SJSA1 (cell line): ENCODE data around the gene LIMK1. TPM values are rescaled to one million over a fixed set of nuclear protein-coding genes. Genes with fewer than 3 reads are reported as not detected.

Experiments
- DNase-seq, 2 experiments: peaks; one replicate each; pipeline ENCODE4 v3.0.0-alpha.2; 2015 to 2020; ENCODE audit warnings: low spot score in 2 of 2, low read depth in 1 of 2
- H3K27ac ChIP-seq: fragments of 250-450 bp; sonication (Bioruptor Pico); 2 replicates; pipeline ENCODE4 v1.5.1; 2020; ENCODE audit warnings: mild to moderate bottlenecking, moderate library complexity
- H3K27me3 ChIP-seq: fragments of 250-450 bp; sonication (Bioruptor Pico); replicated peaks from 2 replicates; pipeline ENCODE4 v1.5.1; 2020; ENCODE audit warnings: mild to moderate bottlenecking, moderate library complexity
- H3K36me3 ChIP-seq: fragments of 250-450 bp; sonication (Bioruptor Pico); 2 replicates; pipeline ENCODE4 v1.5.1; 2020; ENCODE audit warnings: mild to moderate bottlenecking
- H3K4me1 ChIP-seq: fragments of 250-450 bp; sonication (Bioruptor Pico); replicated peaks from 2 replicates; pipeline ENCODE4 v1.6.1; 2021; ENCODE audit warnings: mild to moderate bottlenecking
- H3K4me3 ChIP-seq: fragments of 250-450 bp; sonication (Bioruptor Pico); 2 replicates; pipeline ENCODE4 v1.5.1; 2020; ENCODE audit warnings: mild to moderate bottlenecking
- H3K9me3 ChIP-seq: fragments of 250-450 bp; sonication (Bioruptor Pico); replicated peaks from 2 replicates; pipeline ENCODE4 v1.5.1; 2020; ENCODE audit warnings: mild to moderate bottlenecking
- total RNA-seq: library from RNA; depleted of rRNA; stranded (reverse); fragments of >200 nt; shearing (Covaris generic); gene quantifications from 2 replicates; pipeline ENCODE4 v1.2.3, GENCODE V29; 2014

LIMK1 gene
- total RNA-seq, 1 experiment from 2014 or later = 38.1 TPM

- no peaks in the 10 kb centered on the region for H3K36me3 ChIP-seq
- H3K27me3 ChIP-seq = no peaks in the 10 kb centered on the region
- H3K27ac ChIP-seq = peak overlapping the region; percentile 91
- peak; percentile 78 to 91 for DNase-seq
- H3K4me3 ChIP-seq = peak overlapping the region; percentile 26
- H3K9me3 ChIP-seq = no peaks in the 10 kb centered on the region
- peaks cover 11% of the 10 kb centered on the region for H3K4me1 ChIP-seq
These were observed 21.6 kb upstream of the LIMK1 start for GRCh38 chr7:74061840-74062539.

- no peaks in the 10 kb centered on the region for H3K36me3 ChIP-seq
- no peak for DNase-seq
- H3K27ac ChIP-seq = no peak overlapping the region
- peaks cover 11% of the 10 kb centered on the region for H3K4me1 ChIP-seq
- H3K4me3 ChIP-seq = no peak overlapping the region
- H3K27me3 ChIP-seq = no peaks in the 10 kb centered on the region
- no peaks in the 10 kb centered on the region for H3K9me3 ChIP-seq
These were observed 20.4 kb upstream of the LIMK1 start for GRCh38 chr7:74063223-74063641.

- Histone ChIP-seq H3K27ac (no peak overlapping the region), H3K4me1 (peaks cover 11% of the 10 kb centered on the region), H3K4me3 (no peak overlapping the region), H3K27me3 (no peaks in the 10 kb centered on the region), H3K36me3 (no peaks in the 10 kb centered on the region), H3K9me3 (no peaks in the 10 kb centered on the region)
- no peak for DNase-seq
These were observed 20.0 kb upstream of the LIMK1 start for GRCh38 chr7:74063646-74064045.

- Histone ChIP-seq H3K36me3 (no peaks in the 10 kb centered on the region), H3K27ac (no peak overlapping the region), H3K4me1 (peaks cover 11% of the 10 kb centered on the region), H3K27me3 (no peaks in the 10 kb centered on the region), H3K9me3 (no peaks in the 10 kb centered on the region), H3K4me3 (no peak overlapping the region)
- DNase-seq = no peak
These were observed 18.9 kb upstream of the LIMK1 start for GRCh38 chr7:74064696-74065095.

- no peaks in the 10 kb centered on the region for H3K36me3 ChIP-seq
- no peaks in the 10 kb centered on the region for H3K27me3 ChIP-seq
- no peak overlapping the region for H3K27ac ChIP-seq
- peaks cover 10% of the 10 kb centered on the region for H3K4me1 ChIP-seq
- H3K9me3 ChIP-seq = no peaks in the 10 kb centered on the region
- no peak overlapping the region for H3K4me3 ChIP-seq
- no peak for DNase-seq
These were observed 17.0 kb upstream of the LIMK1 start for GRCh38 chr7:74066626-74067025.

GRCh38 chr7:74068378-74069085 is 15.1 kb upstream of the LIMK1 start:
- no peak overlapping the region for H3K4me3 ChIP-seq
- no peaks in the 10 kb centered on the region for H3K27me3 ChIP-seq
- H3K4me1 ChIP-seq = no peaks in the 10 kb centered on the region
- no peak overlapping the region for H3K27ac ChIP-seq
- H3K36me3 ChIP-seq = no peaks in the 10 kb centered on the region
- DNase-seq = no peak
- no peaks in the 10 kb centered on the region for H3K9me3 ChIP-seq

- H3K27me3 ChIP-seq = no peaks in the 10 kb centered on the region
- no peak overlapping the region for H3K4me3 ChIP-seq
- no peaks in the 10 kb centered on the region for H3K36me3 ChIP-seq
- no peak for DNase-seq
- H3K4me1 ChIP-seq = no peaks in the 10 kb centered on the region
- no peaks in the 10 kb centered on the region for H3K9me3 ChIP-seq
- H3K27ac ChIP-seq = no peak overlapping the region
These were observed 14.5 kb upstream of the LIMK1 start for GRCh38 chr7:74069086-74069541.

- Histone ChIP-seq H3K4me3 (no peak overlapping the region), H3K36me3 (no peaks in the 10 kb centered on the region), H3K4me1 (no peaks in the 10 kb centered on the region), H3K27ac (no peak overlapping the region), H3K9me3 (no peaks in the 10 kb centered on the region), H3K27me3 (no peaks in the 10 kb centered on the region)
- DNase-seq = no peak
These were observed 13.6 kb upstream of the LIMK1 start for GRCh38 chr7:74069790-74070618.

- no peak for DNase-seq
- H3K36me3 ChIP-seq = no peaks in the 10 kb centered on the region
These were observed 13.0 kb upstream of the LIMK1 start for GRCh38 chr7:74070619-74070921.

GRCh38 chr7:74071121-74071520 is 12.5 kb upstream of the LIMK1 start:
- Histone ChIP-seq H3K27ac (no peak overlapping the region), H3K27me3 (no peaks in the 10 kb centered on the region)
- no peak for DNase-seq

More at GRCh38 chr7:74070619-74070921, 13.0 kb upstream of the LIMK1 start:
- no peak overlapping the region for H3K27ac ChIP-seq
- H3K4me1 ChIP-seq = no peaks in the 10 kb centered on the region
- H3K9me3 ChIP-seq = no peaks in the 10 kb centered on the region
- H3K4me3 ChIP-seq = no peak overlapping the region
- H3K27me3 ChIP-seq = no peaks in the 10 kb centered on the region

GRCh38 chr7:74074770-74075169 is 8.8 kb upstream of the LIMK1 start:
- no peaks in the 10 kb centered on the region for H3K27me3 ChIP-seq
- no peak overlapping the region for H3K27ac ChIP-seq
- H3K4me3 ChIP-seq = no peak overlapping the region
- DNase-seq = no peak
- no peaks in the 10 kb centered on the region for H3K36me3 ChIP-seq
- no peaks in the 10 kb centered on the region for H3K9me3 ChIP-seq
- H3K4me1 ChIP-seq = peaks cover 9% of the 10 kb centered on the region

More at GRCh38 chr7:74071121-74071520, 12.5 kb upstream of the LIMK1 start:
- H3K4me3 ChIP-seq = no peak overlapping the region
- H3K9me3 ChIP-seq = no peaks in the 10 kb centered on the region
- H3K36me3 ChIP-seq = no peaks in the 10 kb centered on the region
- H3K4me1 ChIP-seq = no peaks in the 10 kb centered on the region

- no peak overlapping the region for H3K4me3 ChIP-seq
- H3K36me3 ChIP-seq = no peaks in the 10 kb centered on the region
- DNase-seq = no peak
- H3K4me1 ChIP-seq = peaks cover 16% of the 10 kb centered on the region
- H3K27me3 ChIP-seq = no peaks in the 10 kb centered on the region
- H3K9me3 ChIP-seq = no peaks in the 10 kb centered on the region
- H3K27ac ChIP-seq = no peak overlapping the region
These were observed 5.1 kb upstream of the LIMK1 start for GRCh38 chr7:74078461-74078860.

- H3K4me1 ChIP-seq = peaks cover 27% of the 10 kb centered on the region
- H3K27ac ChIP-seq = no peak overlapping the region
- no peak for DNase-seq
- no peaks in the 10 kb centered on the region for H3K9me3 ChIP-seq
- H3K27me3 ChIP-seq = no peaks in the 10 kb centered on the region
- peaks cover 26% of the 10 kb centered on the region for H3K36me3 ChIP-seq
- no peak overlapping the region for H3K4me3 ChIP-seq
These were observed 861 bp upstream of the LIMK1 start for GRCh38 chr7:74082770-74083116.
